BJ (cell line): Measurements from ENCODE around the gene SNX15. TPM values are rescaled to one million over a fixed set of nuclear protein-coding genes. Genes with fewer than 3 reads are reported as not detected.

Experiments used
- CTCF ChIA-PET: fragments of 350-600 bp; formaldehyde crosslinking; extraction: SDS; loops from one replicate; lab custom pipeline; 2021; ENCODE audit warnings: antibody characterized with exemption, inconsistent platforms; lab: Yijun Ruan, JAX
- POLR2A ChIA-PET: fragments of 300-600 bp; sonication (Branson Sonifier 250); formaldehyde crosslinking; extraction: SDS; loops from one replicate; lab custom pipeline; 2021; ENCODE audit warnings: antibody characterized with exemption; lab: Charles Lee
- DNase-seq: peaks from one replicate; pipeline ENCODE4 v3.0.0-alpha.2; 2011; ENCODE audit warnings: low read depth
- H3K27me3 ChIP-seq: 2 replicates; pipeline ENCODE4 v1.6.0; 2011; ENCODE audit warnings: low read length; ENCODE audit not compliant: control insufficient read depth, insufficient read depth
- H3K36me3 ChIP-seq: 2 replicates; pipeline ENCODE4 v1.5.1; 2011; ENCODE audit warnings: low read length; ENCODE audit not compliant: control insufficient read depth, insufficient read depth
- H3K4me3 ChIP-seq: 2 replicates; pipeline ENCODE4 v1.5.1; 2011; ENCODE audit warnings: low read depth, mild to moderate bottlenecking, control low read depth, low read length
- CTCF ChIP-seq: IDR thresholded peaks from 2 replicates; pipeline ENCODE4 v1.5.1; 2011; ENCODE audit warnings: low read depth, mild to moderate bottlenecking, control low read depth, inconsistent platforms, low read length, moderate library complexity; ENCODE audit not compliant: insufficient read depth
- polyA plus RNA-seq: library from polyadenylated mRNA; depleted of rRNA; stranded (reverse); fragments of >200 nt; gene quantifications from 2 replicates; pipeline ENCODE4 v1.2.3, GENCODE V29; 2011

Gene SNX15
- polyA plus RNA-seq, 1 experiment: 15.3 TPM

- CTCF ChIA-PET: no interaction called here
- Histone ChIP-seq H3K36me3 (no peaks in the 10 kb centered on the region), H3K4me3 (no peak overlapping the region), H3K27me3 (peaks cover 3% of the 10 kb centered on the region; the same call in 1 of the 2 replicates)
- no peak for TF ChIP-seq CTCF
- no peak for DNase-seq
- POLR2A ChIA-PET: no interaction called here
Measured at GRCh38 chr11:65055538-65055937, 28.3 kb downstream of the SNX15 start.

GRCh38 chr11:65056999-65057398 lies 29.8 kb downstream of the SNX15 start:
- ChIA-PET CTCF (no interaction called here), POLR2A (no interaction called here)
- TF ChIP-seq CTCF: no peak
- H3K36me3 ChIP-seq: no peaks in the 10 kb centered on the region
- H3K27me3 ChIP-seq: peaks cover 3% of the 10 kb centered on the region; the same call in 1 of the 2 replicates
- H3K4me3 ChIP-seq: no peak overlapping the region
- no peak for DNase-seq

- DNase-seq: no peak
- no peak overlapping the region for H3K4me3 ChIP-seq
- ChIA-PET CTCF (interaction anchor here (0.7 kb wide), 1 partner anchor 134 kb away, joined by 3 read pairs; no protein-coding TSS in a partner anchor), POLR2A (no interaction called here)
- no peak for TF ChIP-seq CTCF
- no peaks in the 10 kb centered on the region for H3K36me3 ChIP-seq
- H3K27me3 ChIP-seq: peaks cover 3% of the 10 kb centered on the region; the same call in 1 of the 2 replicates
Measured at GRCh38 chr11:65057526-65057925, 30.3 kb downstream of the SNX15 start.

- TF ChIP-seq CTCF: no peak
- Histone ChIP-seq H3K4me3 (no peak overlapping the region), H3K36me3 (no peaks in the 10 kb centered on the region), H3K27me3 (peaks cover 3% of the 10 kb centered on the region; the same call in 1 of the 2 replicates)
- no peak for DNase-seq
- ChIA-PET CTCF (interaction anchor here (0.7 kb wide), 1 partner anchor 135 kb away, joined by 3 read pairs; no protein-coding TSS in a partner anchor), POLR2A (no interaction called here)
Measured at GRCh38 chr11:65058012-65058411, 30.8 kb downstream of the SNX15 start.

GRCh38 chr11:65058419-65059054 lies 31.3 kb downstream of the SNX15 start, which contains the start of gene NAALADL1:
NAALADL1 (minus strand) TSS chr11:65058553; CDS start chr11:65058521, 32 bp downstream.
- no peak within 1 kb of the TSS for H3K4me3 ChIP-seq
- no peak for TF ChIP-seq CTCF
- no peak for DNase-seq
- ChIA-PET CTCF (interaction anchor here (0.8 to 1.2 kb wide), 2 partner anchors 9 to 18 kb away, joined by 3 read pairs; no protein-coding TSS in a partner anchor), POLR2A (interaction anchor here (0.6 kb wide), 1 partner anchor 35 kb away, joined by 4 read pairs; no protein-coding TSS in a partner anchor)
- H3K27me3 ChIP-seq: 0 out of 2 replicates have a peak, but pooled peaks cover 3% of the 10 kb centered on the region
- no peaks in the 10 kb centered on the region for H3K36me3 ChIP-seq
